ENCODE measurements around the gene MAGEA6.

Gene MAGEA6

GRCh38 chrX:152733261-152733975 is 36.1 kb downstream of the MAGEA6 start, which contains the start of the genes CSAG1 and MAGEA12:
TSS of gene CSAG1 (minus strand) at chrX:152733721. CDS start at chrX:152732460, 1,261 bp downstream.
TSS of gene MAGEA12 (plus strand) at chrX:152733757. CDS start at chrX:152736162, 2,405 bp downstream.
- no peak for DNase-seq

DNA sequence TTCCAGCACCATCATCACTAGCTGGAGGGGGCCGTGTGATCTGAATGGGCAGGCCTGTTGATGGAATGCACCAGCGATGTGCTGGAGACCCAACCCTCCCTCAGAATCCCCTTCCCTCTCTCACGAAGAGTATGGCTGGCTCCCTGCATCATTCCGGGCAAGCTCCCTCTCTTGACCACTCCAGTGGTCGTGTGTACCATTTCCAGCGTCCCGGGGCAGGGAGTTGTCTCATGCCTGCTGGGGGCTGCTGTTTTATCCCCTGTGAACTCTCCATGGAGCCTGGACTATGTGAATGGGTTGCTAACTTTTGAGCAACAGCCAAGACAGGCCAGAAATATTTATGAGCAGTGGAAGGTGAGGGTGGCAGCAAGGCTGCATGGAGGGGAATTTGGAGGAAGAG is 44.1 kb downstream of the MAGEA6 start:
- no peak for DNase-seq
